HepG2 (cell line): ENCODE measurements around the gene USP7. TPM values are rescaled to one million over a fixed set of nuclear protein-coding genes. Genes with fewer than 3 reads are reported as not detected.

Experiments
- EED ChIP-seq: sonication (generic); formaldehyde crosslinking; IDR thresholded peaks from 2 replicates; pipeline ENCODE4 v1.5.0; 2020; ENCODE audit warnings: mild to moderate bottlenecking, missing genetic modification reagents
- FOSL2 ChIP-seq: sonication (generic); formaldehyde crosslinking; IDR thresholded peaks from 2 replicates; pipeline ENCODE4 v1.4.0; 2020; ENCODE audit warnings: missing genetic modification reagents
- FOXM1 ChIP-seq: sonication (generic); formaldehyde crosslinking; IDR thresholded peaks from 2 replicates; pipeline ENCODE4 v1.5.0; 2020; ENCODE audit warnings: missing genetic modification reagents
- KLF11 ChIP-seq: IDR thresholded peaks from 2 replicates; pipeline ENCODE4 v1.6.1; 2016; ENCODE audit warnings: missing compliant biosample characterization
- NFYB ChIP-seq: sonication (generic); formaldehyde crosslinking; IDR thresholded peaks from 2 replicates; pipeline ENCODE4 v1.4.0; 2020; ENCODE audit warnings: missing genetic modification reagents
- NONO ChIP-seq, 2 experiments: fragments of 450-650 bp in 1 of 2; sonication (generic) in 1 of 2; formaldehyde crosslinking in 1 of 2; IDR thresholded peaks in 1 of 2; conservative IDR thresholded peaks in 1 of 2; 2 replicates each; pipeline versions ENCODE4 v1.6.1 to v1.8.0; 2017 to 2022; ENCODE audit warnings: mild to moderate bottlenecking in 1 of 2, missing genetic modification reagents in 1 of 2, moderate library complexity in 1 of 2
- PAX8 ChIP-seq: sonication (generic); formaldehyde crosslinking; IDR thresholded peaks from 2 replicates; pipeline ENCODE4 v1.8.0; 2022; ENCODE audit warnings: mild to moderate bottlenecking, missing genetic modification reagents, borderline replicate concordance
- RBAK ChIP-seq: sonication (generic); formaldehyde crosslinking; IDR thresholded peaks from 2 replicates; pipeline ENCODE4 v1.5.1; 2020; ENCODE audit warnings: mild to moderate bottlenecking, missing genetic modification reagents
- SATB2 ChIP-seq: sonication (generic); formaldehyde crosslinking; IDR thresholded peaks from 2 replicates; pipeline ENCODE4 v1.5.0; 2020; ENCODE audit warnings: missing genetic modification reagents
- SCMH1 ChIP-seq: sonication (generic); formaldehyde crosslinking; IDR thresholded peaks from 2 replicates; pipeline ENCODE4 v1.9.0; 2021; ENCODE audit warnings: missing genetic modification reagents, mild to moderate bottlenecking, borderline replicate concordance
- SIN3A ChIP-seq: IDR thresholded peaks from 2 replicates; pipeline ENCODE4 v1.6.1; 2011; ENCODE audit warnings: low read depth, mild to moderate bottlenecking, control low read depth, low read length, borderline replicate concordance
- TP53 ChIP-seq: sonication (generic); formaldehyde crosslinking; conservative IDR thresholded peaks from 2 replicates; pipeline ENCODE4 v1.4.0; 2020; ENCODE audit warnings: missing genetic modification reagents
- ZKSCAN8 ChIP-seq: IDR thresholded peaks from 2 replicates; pipeline ENCODE4 v1.6.1; 2016; ENCODE audit warnings: borderline replicate concordance, missing genetic modification reagents, missing compliant biosample characterization
- ZNF256 ChIP-seq: sonication (generic); formaldehyde crosslinking; conservative IDR thresholded peaks from 2 replicates; pipeline ENCODE4 v1.4.0; 2020; ENCODE audit warnings: missing genetic modification reagents
- ZNF354B ChIP-seq: sonication (generic); formaldehyde crosslinking; IDR thresholded peaks from 2 replicates; pipeline ENCODE4 v1.8.0; 2022; ENCODE audit warnings: mild to moderate bottlenecking, missing genetic modification reagents
- polyA plus RNA-seq, 8 experiments: library from polyadenylated mRNA; depleted of rRNA in 3 of 8; stranded (reverse) in 7 of 8; unstranded in 1 of 8; fragments of >200 nt; fragmentation: Illumina TruSeq in 4 of 8; extraction: Trizol in 4 of 8; gene quantifications; 2 replicates each; pipeline versions ENCODE4 v1.2.1 to v1.2.3, GENCODE V29; 2011 to 2016; ENCODE audit warnings: low read depth in 4 of 8, missing spikeins in 1 of 8, mixed read lengths in 1 of 8; ENCODE audit not compliant: insufficient read depth in 1 of 8
- total RNA-seq, 5 experiments: library from RNA; depleted of rRNA; stranded (reverse); fragments of >200 nt; fragmentation: Illumina TruSeq; extraction: Trizol; gene quantifications; 2 replicates each; pipeline ENCODE4 v1.2.3, GENCODE V29; 2016; ENCODE audit warnings: low read depth in 1 of 5
- TF ChIP-seq, protein P1 (sequence below): sonication (generic); formaldehyde crosslinking; IDR thresholded peaks from 2 replicates; pipeline ENCODE4 v1.4.0; 2020; ENCODE audit warnings: missing genetic modification reagents
- TF ChIP-seq, protein P2 (sequence below): sonication (generic); formaldehyde crosslinking; IDR thresholded peaks from 2 replicates; pipeline ENCODE4 v1.9.0; 2022; ENCODE audit warnings: missing genetic modification reagents, mild to moderate bottlenecking, borderline replicate concordance
- TF ChIP-seq, protein P3 (sequence below): IDR thresholded peaks from 2 replicates; pipeline ENCODE4 v1.6.1; 2016; ENCODE audit warnings: low read depth, missing genetic modification reagents, missing compliant biosample characterization

The USP7 gene
- total and polyA plus RNA-seq, 2 of the 13 experiments (the other 11 are each of a cell fraction or from before 2014, with no cell fraction given) = 52.5 to 173 TPM

DNA sequence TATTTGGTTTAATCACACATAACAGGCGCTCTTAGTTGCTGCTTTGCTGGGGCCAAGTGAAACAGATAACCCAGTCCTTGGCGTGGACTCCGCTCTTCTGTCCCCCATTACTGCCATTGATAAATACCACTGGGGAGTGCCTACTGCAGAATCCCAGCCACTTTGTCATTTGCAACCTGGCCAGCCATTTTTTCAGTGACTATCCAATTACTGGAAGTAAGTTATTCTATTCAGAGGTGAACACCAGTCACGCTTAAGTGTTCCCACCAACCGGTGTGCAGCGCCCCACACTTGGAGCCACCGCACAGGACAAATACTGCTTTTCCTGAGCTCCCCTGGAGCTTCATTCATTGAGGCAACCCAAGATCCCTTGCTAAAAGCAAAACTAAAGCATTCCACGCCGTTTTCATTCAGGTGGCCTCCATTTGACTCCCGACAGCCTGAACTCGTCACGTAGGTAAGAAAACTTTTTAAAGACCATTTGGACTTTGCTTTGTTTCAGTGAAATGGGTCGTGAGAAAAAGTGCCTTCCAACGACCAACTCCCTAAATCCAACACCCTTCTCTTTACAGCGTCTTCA, 1.8 kb downstream of the USP7 start (continued):
- peak; percentile 16; the same call in 1 of the 2 replicates for TF ChIP-seq ZKSCAN8 (CRISPR knock-in tag)
- no peak for TF ChIP-seq NFYB
- TF ChIP-seq PAX8 (CRISPR knock-in tag) = no peak
- no peak for TF ChIP-seq FOXM1
- TF ChIP-seq, protein P1, sequence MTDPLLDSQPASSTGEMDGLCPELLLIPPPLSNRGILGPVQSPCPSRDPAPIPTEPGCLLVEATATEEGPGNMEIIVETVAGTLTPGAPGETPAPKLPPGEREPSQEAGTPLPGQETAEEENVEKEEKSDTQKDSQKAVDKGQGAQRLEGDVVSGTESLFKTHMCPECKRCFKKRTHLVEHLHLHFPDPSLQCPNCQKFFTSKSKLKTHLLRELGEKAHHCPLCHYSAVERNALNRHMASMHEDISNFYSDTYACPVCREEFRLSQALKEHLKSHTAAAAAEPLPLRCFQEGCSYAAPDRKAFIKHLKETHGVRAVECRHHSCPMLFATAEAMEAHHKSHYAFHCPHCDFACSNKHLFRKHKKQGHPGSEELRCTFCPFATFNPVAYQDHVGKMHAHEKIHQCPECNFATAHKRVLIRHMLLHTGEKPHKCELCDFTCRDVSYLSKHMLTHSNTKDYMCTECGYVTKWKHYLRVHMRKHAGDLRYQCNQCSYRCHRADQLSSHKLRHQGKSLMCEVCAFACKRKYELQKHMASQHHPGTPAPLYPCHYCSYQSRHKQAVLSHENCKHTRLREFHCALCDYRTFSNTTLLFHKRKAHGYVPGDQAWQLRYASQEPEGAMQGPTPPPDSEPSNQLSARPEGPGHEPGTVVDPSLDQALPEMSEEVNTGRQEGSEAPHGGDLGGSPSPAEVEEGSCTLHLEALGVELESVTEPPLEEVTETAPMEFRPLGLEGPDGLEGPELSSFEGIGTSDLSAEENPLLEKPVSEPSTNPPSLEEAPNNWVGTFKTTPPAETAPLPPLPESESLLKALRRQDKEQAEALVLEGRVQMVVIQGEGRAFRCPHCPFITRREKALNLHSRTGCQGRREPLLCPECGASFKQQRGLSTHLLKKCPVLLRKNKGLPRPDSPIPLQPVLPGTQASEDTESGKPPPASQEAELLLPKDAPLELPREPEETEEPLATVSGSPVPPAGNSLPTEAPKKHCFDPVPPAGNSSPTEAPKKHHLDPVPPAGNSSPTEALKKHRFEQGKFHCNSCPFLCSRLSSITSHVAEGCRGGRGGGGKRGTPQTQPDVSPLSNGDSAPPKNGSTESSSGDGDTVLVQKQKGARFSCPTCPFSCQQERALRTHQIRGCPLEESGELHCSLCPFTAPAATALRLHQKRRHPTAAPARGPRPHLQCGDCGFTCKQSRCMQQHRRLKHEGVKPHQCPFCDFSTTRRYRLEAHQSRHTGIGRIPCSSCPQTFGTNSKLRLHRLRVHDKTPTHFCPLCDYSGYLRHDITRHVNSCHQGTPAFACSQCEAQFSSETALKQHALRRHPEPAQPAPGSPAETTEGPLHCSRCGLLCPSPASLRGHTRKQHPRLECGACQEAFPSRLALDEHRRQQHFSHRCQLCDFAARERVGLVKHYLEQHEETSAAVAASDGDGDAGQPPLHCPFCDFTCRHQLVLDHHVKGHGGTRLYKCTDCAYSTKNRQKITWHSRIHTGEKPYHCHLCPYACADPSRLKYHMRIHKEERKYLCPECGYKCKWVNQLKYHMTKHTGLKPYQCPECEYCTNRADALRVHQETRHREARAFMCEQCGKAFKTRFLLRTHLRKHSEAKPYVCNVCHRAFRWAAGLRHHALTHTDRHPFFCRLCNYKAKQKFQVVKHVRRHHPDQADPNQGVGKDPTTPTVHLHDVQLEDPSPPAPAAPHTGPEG = no peak
- TF ChIP-seq KLF11 (CRISPR knock-in tag) = no peak
- TF ChIP-seq EED = no peak
- TF ChIP-seq FOSL2 (CRISPR knock-in tag) = 0 out of 2 replicates have a peak, but pooled peaks have one; percentile 4
- TF ChIP-seq, protein P2, sequence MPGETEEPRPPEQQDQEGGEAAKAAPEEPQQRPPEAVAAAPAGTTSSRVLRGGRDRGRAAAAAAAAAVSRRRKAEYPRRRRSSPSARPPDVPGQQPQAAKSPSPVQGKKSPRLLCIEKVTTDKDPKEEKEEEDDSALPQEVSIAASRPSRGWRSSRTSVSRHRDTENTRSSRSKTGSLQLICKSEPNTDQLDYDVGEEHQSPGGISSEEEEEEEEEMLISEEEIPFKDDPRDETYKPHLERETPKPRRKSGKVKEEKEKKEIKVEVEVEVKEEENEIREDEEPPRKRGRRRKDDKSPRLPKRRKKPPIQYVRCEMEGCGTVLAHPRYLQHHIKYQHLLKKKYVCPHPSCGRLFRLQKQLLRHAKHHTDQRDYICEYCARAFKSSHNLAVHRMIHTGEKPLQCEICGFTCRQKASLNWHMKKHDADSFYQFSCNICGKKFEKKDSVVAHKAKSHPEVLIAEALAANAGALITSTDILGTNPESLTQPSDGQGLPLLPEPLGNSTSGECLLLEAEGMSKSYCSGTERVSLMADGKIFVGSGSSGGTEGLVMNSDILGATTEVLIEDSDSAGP (CRISPR knock-in tag) = no peak
- TF ChIP-seq SCMH1 (CRISPR knock-in tag) = no peak
- TF ChIP-seq ZNF354B = no peak
- no peak for TF ChIP-seq TP53 (CRISPR knock-in tag)
- no peak for TF ChIP-seq SATB2
- TF ChIP-seq, protein P3, sequence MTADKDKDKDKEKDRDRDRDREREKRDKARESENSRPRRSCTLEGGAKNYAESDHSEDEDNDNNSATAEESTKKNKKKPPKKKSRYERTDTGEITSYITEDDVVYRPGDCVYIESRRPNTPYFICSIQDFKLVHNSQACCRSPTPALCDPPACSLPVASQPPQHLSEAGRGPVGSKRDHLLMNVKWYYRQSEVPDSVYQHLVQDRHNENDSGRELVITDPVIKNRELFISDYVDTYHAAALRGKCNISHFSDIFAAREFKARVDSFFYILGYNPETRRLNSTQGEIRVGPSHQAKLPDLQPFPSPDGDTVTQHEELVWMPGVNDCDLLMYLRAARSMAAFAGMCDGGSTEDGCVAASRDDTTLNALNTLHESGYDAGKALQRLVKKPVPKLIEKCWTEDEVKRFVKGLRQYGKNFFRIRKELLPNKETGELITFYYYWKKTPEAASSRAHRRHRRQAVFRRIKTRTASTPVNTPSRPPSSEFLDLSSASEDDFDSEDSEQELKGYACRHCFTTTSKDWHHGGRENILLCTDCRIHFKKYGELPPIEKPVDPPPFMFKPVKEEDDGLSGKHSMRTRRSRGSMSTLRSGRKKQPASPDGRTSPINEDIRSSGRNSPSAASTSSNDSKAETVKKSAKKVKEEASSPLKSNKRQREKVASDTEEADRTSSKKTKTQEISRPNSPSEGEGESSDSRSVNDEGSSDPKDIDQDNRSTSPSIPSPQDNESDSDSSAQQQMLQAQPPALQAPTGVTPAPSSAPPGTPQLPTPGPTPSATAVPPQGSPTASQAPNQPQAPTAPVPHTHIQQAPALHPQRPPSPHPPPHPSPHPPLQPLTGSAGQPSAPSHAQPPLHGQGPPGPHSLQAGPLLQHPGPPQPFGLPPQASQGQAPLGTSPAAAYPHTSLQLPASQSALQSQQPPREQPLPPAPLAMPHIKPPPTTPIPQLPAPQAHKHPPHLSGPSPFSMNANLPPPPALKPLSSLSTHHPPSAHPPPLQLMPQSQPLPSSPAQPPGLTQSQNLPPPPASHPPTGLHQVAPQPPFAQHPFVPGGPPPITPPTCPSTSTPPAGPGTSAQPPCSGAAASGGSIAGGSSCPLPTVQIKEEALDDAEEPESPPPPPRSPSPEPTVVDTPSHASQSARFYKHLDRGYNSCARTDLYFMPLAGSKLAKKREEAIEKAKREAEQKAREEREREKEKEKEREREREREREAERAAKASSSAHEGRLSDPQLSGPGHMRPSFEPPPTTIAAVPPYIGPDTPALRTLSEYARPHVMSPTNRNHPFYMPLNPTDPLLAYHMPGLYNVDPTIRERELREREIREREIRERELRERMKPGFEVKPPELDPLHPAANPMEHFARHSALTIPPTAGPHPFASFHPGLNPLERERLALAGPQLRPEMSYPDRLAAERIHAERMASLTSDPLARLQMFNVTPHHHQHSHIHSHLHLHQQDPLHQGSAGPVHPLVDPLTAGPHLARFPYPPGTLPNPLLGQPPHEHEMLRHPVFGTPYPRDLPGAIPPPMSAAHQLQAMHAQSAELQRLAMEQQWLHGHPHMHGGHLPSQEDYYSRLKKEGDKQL (CRISPR knock-in tag) = no peak
- peak; percentile 38; the same call in 1 of the 2 replicates for TF ChIP-seq ZNF256 (CRISPR knock-in tag)
- no peak for TF ChIP-seq NONO (IDR thresholded peaks at IDR 0.05)
- no peak for TF ChIP-seq NONO (CRISPR knock-in tag; conservative IDR thresholded peaks at IDR 0.05)
- TF ChIP-seq SIN3A = no peak; the same call in 1 of the 2 replicates
- no peak for TF ChIP-seq RBAK (CRISPR knock-in tag)
